Mononuclear cell (primary cell): Measurements from ENCODE around the gene KLK12. TPM values are rescaled to one million over a fixed set of nuclear protein-coding genes. Genes with fewer than 3 reads are reported as not detected.

Source experiments
- H3K27me3 ChIP-seq: 2 replicates; pipeline ENCODE4 v1.6.0; 2011; ENCODE audit warnings: low read length, control low read depth; ENCODE audit not compliant: insufficient read depth
- H3K4me1 ChIP-seq: 2 replicates; pipeline ENCODE4 v1.5.1; 2011; ENCODE audit warnings: mild to moderate bottlenecking, low read length, control low read depth; ENCODE audit not compliant: insufficient read depth
- H3K4me3 ChIP-seq: 2 replicates; pipeline ENCODE4 v1.5.1; 2011; ENCODE audit warnings: mild to moderate bottlenecking, low read length, moderate library complexity
- H3K9me3 ChIP-seq: 2 replicates; pipeline ENCODE4 v1.5.1; 2011; ENCODE audit warnings: low read depth, mild to moderate bottlenecking, control low read depth, low read length
- total RNA-seq: library from RNA; depleted of rRNA; stranded (reverse); fragments of >200 nt; gene quantifications from one replicate; pipeline ENCODE4 v1.2.3, GENCODE V29; 2012

The KLK12 gene
- total RNA-seq, 1 donor: not detected

- Histone ChIP-seq H3K4me3 (no peak overlapping the region), H3K27me3 (peaks cover 17% of the 10 kb centered on the region), H3K9me3 (no peaks in the 10 kb centered on the region), H3K4me1 (no peaks in the 10 kb centered on the region)
Observed at GRCh38 chr19:51065221-51065960, 30.6 kb upstream of the KLK12 start.

- Histone ChIP-seq H3K27me3 (peaks cover 17% of the 10 kb centered on the region), H3K4me1 (no peaks in the 10 kb centered on the region), H3K4me3 (no peak within 1 kb of the TSS), H3K9me3 (no peaks in the 10 kb centered on the region)
Observed at GRCh38 chr19:51064534-51065220, 29.9 kb upstream of the KLK12 start, which contains the start of gene KLK13. KLK13 (minus strand) TSS chr19:51065092; CDS start chr19:51065067, 25 bp downstream.

- Histone ChIP-seq H3K4me1 (no peaks in the 10 kb centered on the region), H3K9me3 (no peaks in the 10 kb centered on the region), H3K27me3 (peaks cover 17% of the 10 kb centered on the region), H3K4me3 (no peak overlapping the region)
Observed at GRCh38 chr19:51063664-51064063, 28.9 kb upstream of the KLK12 start.

- H3K9me3 ChIP-seq: no peaks in the 10 kb centered on the region
- no peaks in the 10 kb centered on the region for H3K4me1 ChIP-seq
- H3K27me3 ChIP-seq: peaks cover 17% of the 10 kb centered on the region
- H3K4me3 ChIP-seq: no peak overlapping the region
Observed at GRCh38 chr19:51060973-51061372, 26.2 kb upstream of the KLK12 start.

- peaks cover 13% of the 10 kb centered on the region for H3K27me3 ChIP-seq
- no peaks in the 10 kb centered on the region for H3K9me3 ChIP-seq
- no peaks in the 10 kb centered on the region for H3K4me1 ChIP-seq
- no peak overlapping the region for H3K4me3 ChIP-seq
Observed at GRCh38 chr19:51060336-51060735, 25.5 kb upstream of the KLK12 start.

- Histone ChIP-seq H3K9me3 (no peaks in the 10 kb centered on the region), H3K4me3 (no peak overlapping the region), H3K27me3 (peaks cover 13% of the 10 kb centered on the region), H3K4me1 (no peaks in the 10 kb centered on the region)
Observed at GRCh38 chr19:51059715-51060114, 24.9 kb upstream of the KLK12 start.

GRCh38 chr19:51055866-51056265, 21.1 kb upstream of the KLK12 start:
- Histone ChIP-seq H3K9me3 (no peaks in the 10 kb centered on the region), H3K4me3 (no peak overlapping the region), H3K27me3 (no peaks in the 10 kb centered on the region), H3K4me1 (no peaks in the 10 kb centered on the region)

GRCh38 chr19:51047031-51047335, 12.2 kb upstream of the KLK12 start:
- Histone ChIP-seq H3K27me3 (peaks cover 2% of the 10 kb centered on the region), H3K4me1 (no peaks in the 10 kb centered on the region), H3K9me3 (no peaks in the 10 kb centered on the region), H3K4me3 (no peak overlapping the region)

- Histone ChIP-seq H3K4me3 (no peak overlapping the region), H3K27me3 (no peaks in the 10 kb centered on the region), H3K9me3 (no peaks in the 10 kb centered on the region), H3K4me1 (no peaks in the 10 kb centered on the region)
Observed at GRCh38 chr19:51044327-51044726, 9.5 kb upstream of the KLK12 start.

GRCh38 chr19:51043497-51043896, 8.7 kb upstream of the KLK12 start:
- no peak overlapping the region for H3K4me3 ChIP-seq
- no peaks in the 10 kb centered on the region for H3K27me3 ChIP-seq
- H3K9me3 ChIP-seq: no peaks in the 10 kb centered on the region
- no peaks in the 10 kb centered on the region for H3K4me1 ChIP-seq

GRCh38 chr19:51040151-51040550, 5.3 kb upstream of the KLK12 start:
- Histone ChIP-seq H3K4me1 (no peaks in the 10 kb centered on the region), H3K27me3 (no peaks in the 10 kb centered on the region), H3K9me3 (no peaks in the 10 kb centered on the region), H3K4me3 (no peak overlapping the region)

- Histone ChIP-seq H3K4me1 (no peaks in the 10 kb centered on the region), H3K9me3 (no peaks in the 10 kb centered on the region)
Observed at GRCh38 chr19:51036519-51036918, 1.7 kb upstream of the KLK12 start.

GRCh38 chr19:51031880-51032225, 2.9 kb downstream of the KLK12 start:
- Histone ChIP-seq H3K9me3 (no peaks in the 10 kb centered on the region), H3K27me3 (no peaks in the 10 kb centered on the region), H3K4me3 (no peak overlapping the region), H3K4me1 (no peaks in the 10 kb centered on the region)

More at GRCh38 chr19:51036519-51036918, 1.7 kb upstream of the KLK12 start:
- H3K27me3 ChIP-seq: no peaks in the 10 kb centered on the region
- no peak overlapping the region for H3K4me3 ChIP-seq

- Histone ChIP-seq H3K27me3 (no peaks in the 10 kb centered on the region), H3K9me3 (no peaks in the 10 kb centered on the region), H3K4me3 (no peak overlapping the region), H3K4me1 (no peaks in the 10 kb centered on the region)
Observed at GRCh38 chr19:51031220-51031879, 3.5 kb downstream of the KLK12 start.

- no peaks in the 10 kb centered on the region for H3K4me1 ChIP-seq
- H3K4me3 ChIP-seq: no peak overlapping the region
- no peaks in the 10 kb centered on the region for H3K27me3 ChIP-seq
- H3K9me3 ChIP-seq: no peaks in the 10 kb centered on the region
Observed at GRCh38 chr19:51030631-51031030, 4.2 kb downstream of the KLK12 start.
